GM12875 (cell line): ENCODE measurements around the gene FGFR2.

Experiments used
- H3K4me3 ChIP-seq: one replicate; pipeline ENCODE4 v1.5.1; 2011; ENCODE audit warnings: low read depth, low read length, control low read depth
- CTCF ChIP-seq: IDR thresholded peaks from 2 replicates; pipeline ENCODE4 v1.5.1; 2011; ENCODE audit warnings: low read depth, mild to moderate bottlenecking, control low read depth, inconsistent platforms, low read length, moderate library complexity, borderline replicate concordance; ENCODE audit not compliant: insufficient read depth

Gene FGFR2

GRCh38 chr10:121509112-121509511 is 89.1 kb downstream of the FGFR2 start:
- H3K4me3 ChIP-seq, result no peak overlapping the region
- no peak for TF ChIP-seq CTCF

GRCh38 chr10:121503587-121504051 is 94.6 kb downstream of the FGFR2 start:
- no peak for TF ChIP-seq CTCF
- no peak overlapping the region for H3K4me3 ChIP-seq

- no peak overlapping the region for H3K4me3 ChIP-seq
- TF ChIP-seq CTCF, result no peak
These were observed 96.4 kb downstream of the FGFR2 start for GRCh38 chr10:121501796-121502195.

DNA sequence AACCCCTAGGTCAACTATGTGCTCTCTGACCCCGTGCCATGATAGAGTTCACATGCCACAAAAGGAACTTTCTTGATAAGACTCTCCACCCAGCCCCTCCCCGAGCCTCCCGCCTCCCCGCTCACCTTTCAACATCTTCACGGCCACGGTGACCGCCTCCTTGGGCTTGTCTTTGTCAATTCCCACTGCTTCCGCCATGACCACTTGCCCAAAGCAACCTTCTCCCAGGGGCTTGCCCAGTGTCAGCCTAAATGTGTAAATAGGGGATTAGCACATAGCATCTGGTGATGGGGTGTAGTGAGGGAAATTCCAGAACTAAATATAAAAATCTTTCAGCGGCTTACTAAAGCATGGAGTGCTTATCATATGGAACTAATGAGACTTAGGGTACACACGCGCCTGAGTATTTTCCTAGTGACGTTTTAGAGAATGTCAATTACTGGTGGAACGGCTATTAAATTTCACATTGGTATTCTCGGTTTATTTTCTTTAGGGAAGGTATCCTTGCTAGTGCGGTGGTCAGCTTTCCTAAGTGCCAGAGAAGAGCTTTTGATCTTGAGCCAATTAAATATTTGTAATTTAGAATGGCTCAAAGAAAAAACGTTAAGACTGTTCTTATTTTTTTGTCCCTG is 97.4 kb downstream of the FGFR2 start:
- TF ChIP-seq CTCF, result no peak

DNA sequence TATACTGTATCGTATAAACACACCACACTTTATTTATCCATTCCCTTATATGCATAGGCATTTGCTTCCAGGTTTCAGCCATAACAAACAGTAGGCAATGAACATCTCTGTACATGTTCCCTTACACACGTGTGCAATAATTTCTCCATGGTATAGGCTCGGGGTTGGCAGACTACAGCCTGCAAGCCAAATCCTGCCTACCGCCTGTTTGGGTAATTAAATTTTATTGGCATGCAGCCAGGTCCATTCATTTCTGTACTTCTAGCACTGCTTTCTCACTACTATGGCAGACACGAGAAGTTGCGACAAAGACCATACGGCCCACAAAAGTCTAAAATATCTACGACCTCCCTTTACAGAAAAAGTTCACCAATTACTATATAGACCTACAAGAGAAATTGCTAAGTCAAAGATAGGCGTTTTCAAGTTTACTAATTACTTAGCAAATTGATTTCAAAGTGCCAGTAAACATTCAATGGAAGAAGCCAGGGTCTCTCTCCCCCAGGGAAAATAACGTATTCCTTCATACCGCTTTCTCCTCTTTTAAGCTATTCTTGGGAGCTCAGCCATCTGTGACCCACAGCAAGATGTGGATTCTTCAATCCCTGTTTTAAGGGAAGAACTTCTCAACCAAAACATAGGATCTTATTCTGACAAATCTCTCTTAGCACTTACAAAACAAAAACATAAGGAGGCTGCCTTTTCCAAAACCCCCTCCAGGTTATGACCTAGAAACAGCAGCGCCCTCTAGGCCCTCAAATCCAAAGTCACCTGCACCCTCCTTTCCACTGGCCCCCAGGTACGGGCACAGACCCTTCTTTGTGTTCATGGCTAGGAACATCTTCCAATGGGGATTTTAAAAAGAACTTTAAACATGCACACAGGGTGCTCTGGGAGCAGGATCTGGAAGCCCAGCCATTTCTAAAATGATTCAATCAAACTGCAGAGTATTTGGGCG is 100.5 kb downstream of the FGFR2 start:
- no peak for TF ChIP-seq CTCF
- H3K4me3 ChIP-seq, result no peak overlapping the region

More for the DNA sequence above, 97.4 kb downstream of the FGFR2 start:
- H3K4me3 ChIP-seq, result no peak overlapping the region

GRCh38 chr10:121495719-121496118 is 102.5 kb downstream of the FGFR2 start:
- TF ChIP-seq CTCF, result no peak
- no peak overlapping the region for H3K4me3 ChIP-seq
